Central memory CD8-positive, alpha-beta T cell (primary cell): Measurements from ENCODE around the gene SSBP2.
"Not testable (repeated sequence)": the region's sequence is repeated elsewhere in the genome, so short reads cannot be mapped to it uniquely, and the experiment has no call there.

Experiments used
- ATAC-seq: fragments of 150-1000 bp; cut with Tn5 transposase; replicated peaks from 2 replicates; pipeline ENCODE4 v1.10.0; 2022; ENCODE audit warnings: mild to moderate bottlenecking, moderate FRiP score, moderate number of reproducible peaks; ENCODE audit not compliant: poor library complexity, severe bottlenecking; ENCODE audit errors: extremely low read depth
- DNase-seq, 2 donors: peaks; one replicate each; pipeline ENCODE4 v3.0.0; 2021; ENCODE audit warnings: low spot score in 2 of 2
- H3K27ac Mint-ChIP-seq: one replicate; pipeline ENCODE4 v1.8.0; 2022; ENCODE audit warnings: low read depth, mild to moderate bottlenecking, moderate library complexity, mixed read lengths
- H3K27me3 Mint-ChIP-seq: one replicate; pipeline ENCODE4 v1.8.0; 2022; ENCODE audit warnings: mixed read lengths
- H3K36me3 Mint-ChIP-seq: one replicate; pipeline ENCODE4 v1.8.0; 2022; ENCODE audit warnings: mild to moderate bottlenecking, moderate library complexity, mixed read lengths; ENCODE audit not compliant: insufficient read depth
- H3K4me1 Mint-ChIP-seq: one replicate; pipeline ENCODE4 v1.8.0; 2022; ENCODE audit warnings: mixed read lengths
- H3K4me3 Mint-ChIP-seq: one replicate; pipeline ENCODE4 v1.8.0; 2022; ENCODE audit warnings: mild to moderate bottlenecking, moderate library complexity, mixed read lengths
- H3K9me3 Mint-ChIP-seq: one replicate; pipeline ENCODE4 v1.8.0; 2022; ENCODE audit warnings: mixed read lengths

The SSBP2 gene

DNA sequence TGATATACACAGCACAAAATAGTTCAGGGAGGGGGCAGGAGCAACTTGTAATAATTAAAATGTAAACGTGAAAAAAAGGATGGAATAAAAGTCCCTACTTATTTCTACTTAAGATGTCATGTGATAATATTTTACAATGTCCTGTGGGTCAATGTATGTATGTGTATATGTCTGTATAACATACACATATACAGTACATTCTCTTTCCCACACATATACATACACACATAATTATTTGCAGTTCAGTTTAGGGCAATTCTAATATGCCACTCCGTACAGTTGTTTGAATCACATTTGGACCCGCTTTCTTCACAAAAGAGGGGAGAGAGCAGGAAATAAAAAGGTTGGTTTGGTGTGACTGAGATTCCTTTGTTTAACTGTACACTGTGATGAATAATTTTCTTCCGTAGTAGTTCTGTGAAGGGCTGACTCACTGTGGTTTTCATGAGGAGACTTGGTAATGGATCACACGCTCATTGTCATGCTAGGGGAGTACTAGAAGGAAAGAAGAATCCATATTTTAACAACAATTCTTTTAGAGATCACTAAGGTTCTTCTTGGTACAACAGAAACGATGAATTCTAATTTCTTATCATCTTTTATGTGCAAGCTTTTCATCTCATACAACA, 330.7 kb downstream of the SSBP2 start:
- H3K36me3 Mint-ChIP-seq = no peaks in the 10 kb centered on the region
- no peak overlapping the region for H3K27ac Mint-ChIP-seq
- H3K27me3 Mint-ChIP-seq = no peaks in the 10 kb centered on the region
- DNase-seq (no peak), ATAC-seq (no peak)
- no peak overlapping the region for H3K4me3 Mint-ChIP-seq
- no peaks in the 10 kb centered on the region for H3K9me3 Mint-ChIP-seq
- H3K4me1 Mint-ChIP-seq = no peaks in the 10 kb centered on the region

DNA sequence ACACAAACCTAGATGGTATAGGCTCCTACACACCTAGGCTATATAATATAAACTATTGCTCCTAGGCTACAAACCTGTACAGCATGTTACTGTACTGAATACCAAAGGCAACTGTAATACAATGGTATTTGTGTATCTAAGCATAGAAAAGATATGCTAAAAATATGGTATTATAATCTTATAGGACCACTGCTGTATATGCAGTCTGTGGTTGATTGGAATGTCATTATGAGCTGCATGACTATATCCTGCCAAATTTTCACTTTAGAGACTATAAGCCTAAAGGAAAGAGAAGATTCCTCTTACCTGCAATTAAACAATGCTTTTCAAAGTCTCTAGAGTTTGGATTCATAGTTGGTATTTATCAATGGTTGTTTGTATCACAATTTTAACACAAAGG, 332.3 kb downstream of the SSBP2 start:
- Mint-ChIP-seq H3K4me1 (no peaks in the 10 kb centered on the region), H3K27me3 (no peaks in the 10 kb centered on the region), H3K36me3 (no peaks in the 10 kb centered on the region), H3K4me3 (no peak overlapping the region), H3K27ac (no peak overlapping the region), H3K9me3 (no peaks in the 10 kb centered on the region)
- ATAC-seq (no peak), DNase-seq (no peak)

DNA sequence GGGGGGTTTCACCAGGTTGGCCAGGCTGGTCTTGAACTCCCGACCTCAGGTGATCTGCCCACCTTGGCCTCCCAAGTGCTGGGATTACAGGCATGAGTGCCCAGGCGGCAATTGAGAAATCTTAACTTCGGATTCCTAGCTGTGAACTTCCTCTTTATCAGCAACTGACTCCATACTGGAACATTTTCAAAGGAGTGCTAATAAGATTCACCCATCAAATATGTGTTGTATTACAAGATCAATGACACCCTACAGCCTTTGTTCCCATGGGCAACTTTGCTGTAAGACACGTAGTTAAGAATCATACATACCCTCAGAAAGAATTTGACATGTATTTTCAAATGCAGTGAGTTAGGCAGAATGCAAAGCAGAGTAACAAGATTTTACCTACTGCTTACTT, 333.8 kb downstream of the SSBP2 start:
- Mint-ChIP-seq H3K27me3 (no peaks in the 10 kb centered on the region), H3K36me3 (no peaks in the 10 kb centered on the region), H3K4me1 (no peaks in the 10 kb centered on the region), H3K27ac (no peak overlapping the region), H3K9me3 (no peaks in the 10 kb centered on the region), H3K4me3 (no peak overlapping the region)
- ATAC-seq (no peak), DNase-seq (no peak)

DNA sequence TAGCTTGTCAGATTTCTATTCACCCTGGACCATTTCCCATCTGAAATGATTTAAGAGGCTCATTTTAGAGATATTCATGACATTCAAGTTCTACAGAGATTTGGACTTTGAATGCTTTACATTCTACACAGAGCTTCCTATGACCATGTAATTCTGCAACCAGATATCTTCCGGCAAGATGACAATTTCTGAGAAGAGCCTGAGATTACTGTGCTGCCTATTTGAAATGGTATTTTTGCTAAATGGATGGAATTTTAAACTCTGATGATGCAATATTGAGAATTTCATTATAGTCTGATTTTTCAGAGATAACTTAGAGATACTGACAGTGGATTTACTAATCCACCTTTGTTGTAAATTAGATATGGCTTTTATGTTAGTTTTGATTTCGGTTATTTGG, 341.0 kb downstream of the SSBP2 start:
- DNase-seq = no peak
- no peak for ATAC-seq
- Mint-ChIP-seq H3K27ac (no peak overlapping the region), H3K36me3 (no peaks in the 10 kb centered on the region), H3K4me1 (no peaks in the 10 kb centered on the region), H3K27me3 (no peaks in the 10 kb centered on the region), H3K4me3 (no peak overlapping the region), H3K9me3 (no peaks in the 10 kb centered on the region)

DNA sequence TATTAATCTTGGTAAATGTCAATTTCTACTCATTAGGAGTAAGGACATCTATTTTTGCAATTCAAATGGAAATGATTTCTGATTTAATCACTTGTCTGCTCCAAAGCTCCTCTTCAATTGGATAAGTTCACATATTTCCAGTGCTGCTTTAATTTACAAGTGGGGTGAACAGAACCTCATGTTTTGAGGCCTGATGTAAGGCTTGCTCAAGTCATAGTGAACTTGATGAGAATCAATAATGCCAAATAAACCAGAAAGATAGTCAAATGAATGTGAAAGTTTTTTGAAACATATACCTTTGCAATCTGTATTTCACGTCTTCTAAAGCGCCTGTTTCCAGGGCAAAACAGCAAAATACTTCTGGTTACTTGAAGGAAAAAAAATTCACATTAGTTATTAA, 341.5 kb downstream of the SSBP2 start:
- no peak overlapping the region for H3K27ac Mint-ChIP-seq
- H3K27me3 Mint-ChIP-seq = no peaks in the 10 kb centered on the region
- DNase-seq (no peak), ATAC-seq (no peak)
- no peak overlapping the region for H3K4me3 Mint-ChIP-seq
- H3K9me3 Mint-ChIP-seq = no peaks in the 10 kb centered on the region
- H3K4me1 Mint-ChIP-seq = no peaks in the 10 kb centered on the region
- H3K36me3 Mint-ChIP-seq = no peaks in the 10 kb centered on the region

DNA sequence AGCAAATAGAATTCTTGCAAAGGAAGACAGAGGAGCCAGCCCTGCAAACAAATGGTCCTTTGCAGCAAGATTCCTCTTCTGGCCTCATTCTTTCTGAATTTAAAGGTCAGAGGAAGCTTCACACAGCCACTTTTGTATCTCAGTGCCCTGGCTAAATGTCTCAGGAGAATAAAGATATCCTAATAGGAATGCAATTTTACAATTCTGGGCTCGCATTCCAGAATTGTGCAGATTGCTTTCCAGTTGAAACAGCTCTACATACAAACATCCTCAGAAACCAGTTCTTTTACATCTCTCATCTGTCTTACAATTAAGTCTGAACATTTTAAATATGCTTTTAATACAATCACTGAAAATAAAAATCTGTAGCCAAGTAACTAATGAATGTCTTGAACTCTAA, 342.4 kb downstream of the SSBP2 start:
- H3K27me3 Mint-ChIP-seq = no peaks in the 10 kb centered on the region
- no peak overlapping the region for H3K27ac Mint-ChIP-seq
- DNase-seq = no peak
- H3K4me1 Mint-ChIP-seq = no peaks in the 10 kb centered on the region
- no peak overlapping the region for H3K4me3 Mint-ChIP-seq
- no peaks in the 10 kb centered on the region for H3K36me3 Mint-ChIP-seq
- no peak for ATAC-seq
- H3K9me3 Mint-ChIP-seq = no peaks in the 10 kb centered on the region

DNA sequence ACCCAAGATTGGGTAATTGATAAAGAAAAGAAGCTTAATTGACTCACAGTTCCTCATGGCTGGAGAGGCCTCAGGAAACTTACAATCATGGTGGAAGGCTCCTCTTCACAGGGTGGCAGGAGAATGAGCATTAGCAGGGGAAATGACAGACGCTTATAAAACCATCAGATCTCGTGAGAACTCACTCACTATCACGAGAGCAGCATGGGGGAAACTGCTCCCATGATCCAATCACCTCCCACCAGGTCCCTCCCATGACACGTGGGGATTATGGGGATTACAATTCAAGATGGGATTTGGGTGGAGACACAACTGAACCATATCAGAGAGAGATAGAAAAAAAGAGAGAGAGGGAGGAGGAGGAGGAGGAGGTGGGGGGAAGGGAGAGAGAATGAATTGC, 343.1 kb downstream of the SSBP2 start:
- not testable (repeated sequence) for ATAC-seq, H3K36me3 Mint-ChIP-seq, DNase-seq, H3K4me1 Mint-ChIP-seq, H3K4me3 Mint-ChIP-seq, H3K27ac Mint-ChIP-seq, H3K27me3 Mint-ChIP-seq, H3K9me3 Mint-ChIP-seq

DNA sequence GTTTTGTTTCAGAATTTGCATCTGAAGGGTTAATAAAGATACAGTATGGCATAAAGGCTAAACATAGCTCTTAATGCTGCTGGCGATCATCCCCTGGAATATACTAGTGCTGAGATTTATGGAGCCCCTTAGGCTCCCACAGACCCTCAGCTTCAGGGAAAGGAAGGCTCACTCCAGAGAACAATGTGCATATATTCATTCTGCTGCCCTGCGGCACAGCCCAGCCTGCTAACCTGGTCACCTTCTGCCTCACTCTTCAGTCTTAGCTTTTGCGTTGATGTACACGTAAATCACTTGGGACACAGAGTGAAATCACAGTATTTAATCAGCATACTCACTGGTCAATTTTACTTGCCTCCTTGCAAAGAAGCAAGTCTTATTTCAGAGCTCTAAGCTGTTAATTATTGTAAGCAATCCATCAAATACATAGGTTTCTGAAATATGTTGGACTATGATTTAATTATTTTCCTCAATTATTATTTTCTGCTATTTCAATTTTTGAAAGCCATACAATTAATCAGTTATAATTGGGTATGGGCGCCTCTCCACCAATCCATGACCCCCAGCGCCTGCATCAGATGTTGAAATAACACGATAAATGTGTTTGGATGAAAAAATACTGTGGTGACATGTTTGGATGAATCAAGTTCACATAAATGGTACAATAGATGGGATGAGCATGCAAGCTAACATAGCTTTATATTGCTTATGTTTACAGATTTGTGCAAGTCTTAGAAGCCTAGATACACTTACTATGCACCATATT, 345.6 kb downstream of the SSBP2 start:
- Mint-ChIP-seq H3K27me3 (peaks cover 12% of the 10 kb centered on the region), H3K9me3 (no peaks in the 10 kb centered on the region), H3K4me1 (no peaks in the 10 kb centered on the region), H3K4me3 (no peak overlapping the region), H3K27ac (no peak overlapping the region), H3K36me3 (no peaks in the 10 kb centered on the region)
- no peak for DNase-seq
- ATAC-seq = no peak

DNA sequence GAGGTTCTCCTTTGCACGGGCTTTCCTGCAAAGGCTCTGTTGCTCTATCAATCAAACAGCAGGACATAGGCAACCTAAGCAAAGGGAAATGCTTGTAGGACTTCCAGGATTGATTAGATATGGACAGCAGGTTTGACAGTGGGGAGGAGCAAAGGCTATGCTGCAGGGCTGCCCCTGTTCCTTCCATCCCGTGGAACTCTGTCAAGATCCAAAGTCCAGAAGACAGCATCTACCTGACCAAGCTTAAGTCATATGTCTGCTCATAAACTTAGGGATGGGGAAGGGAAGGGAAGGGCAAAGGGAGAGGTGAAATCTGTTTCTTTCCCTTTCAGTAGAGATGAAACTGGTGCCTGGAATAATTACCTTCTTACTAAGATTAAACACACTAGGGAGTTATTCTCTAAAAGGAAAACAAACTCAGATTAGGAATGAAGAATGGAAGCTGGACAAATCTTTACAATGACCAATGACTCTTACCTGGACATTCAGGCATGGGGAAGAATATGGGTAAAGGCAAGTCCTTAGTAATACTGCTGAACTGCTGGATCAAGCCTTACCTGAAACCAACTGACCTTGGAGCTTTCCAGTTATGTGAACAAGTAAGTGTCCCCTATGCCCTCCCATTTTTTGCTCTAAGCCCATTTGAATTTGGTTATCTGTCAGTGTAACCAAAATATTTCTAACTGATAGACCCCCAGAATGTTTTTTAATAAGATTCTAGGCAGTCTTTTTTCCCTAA, 348.5 kb downstream of the SSBP2 start:
- H3K36me3 Mint-ChIP-seq = no peaks in the 10 kb centered on the region

DNA sequence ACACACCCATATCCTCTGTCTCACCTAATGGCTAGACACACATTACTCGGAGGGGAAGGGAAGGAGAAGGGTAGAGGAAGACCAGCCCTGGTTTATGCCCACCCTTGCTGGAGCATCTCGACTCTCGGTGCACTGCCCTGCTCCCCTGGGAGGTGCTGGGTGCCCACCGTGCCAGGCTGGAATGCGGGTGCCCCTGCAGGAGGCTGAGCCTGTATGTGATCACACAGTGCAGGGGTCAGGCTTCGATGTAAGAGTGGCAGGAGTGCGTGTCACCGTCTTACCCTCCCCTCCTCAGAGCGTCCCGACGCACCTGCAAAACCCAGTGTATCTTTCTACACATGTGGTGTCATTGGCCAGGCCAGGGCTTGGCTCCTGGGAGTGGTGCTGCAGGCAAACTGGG, 349.6 kb downstream of the SSBP2 start:
- Mint-ChIP-seq H3K36me3 (no peaks in the 10 kb centered on the region), H3K4me1 (no peaks in the 10 kb centered on the region), H3K27me3 (peaks cover 45% of the 10 kb centered on the region), H3K9me3 (no peaks in the 10 kb centered on the region), H3K27ac (no peak overlapping the region), H3K4me3 (no peak overlapping the region)
- ATAC-seq (no peak), DNase-seq (no peak)

More for the DNA sequence above, 348.5 kb downstream of the SSBP2 start:
- Mint-ChIP-seq H3K27me3 (peaks cover 39% of the 10 kb centered on the region), H3K9me3 (no peaks in the 10 kb centered on the region), H3K4me1 (no peaks in the 10 kb centered on the region), H3K27ac (no peak overlapping the region), H3K4me3 (no peak overlapping the region)
- DNase-seq = no peak
- ATAC-seq = no peak

DNA sequence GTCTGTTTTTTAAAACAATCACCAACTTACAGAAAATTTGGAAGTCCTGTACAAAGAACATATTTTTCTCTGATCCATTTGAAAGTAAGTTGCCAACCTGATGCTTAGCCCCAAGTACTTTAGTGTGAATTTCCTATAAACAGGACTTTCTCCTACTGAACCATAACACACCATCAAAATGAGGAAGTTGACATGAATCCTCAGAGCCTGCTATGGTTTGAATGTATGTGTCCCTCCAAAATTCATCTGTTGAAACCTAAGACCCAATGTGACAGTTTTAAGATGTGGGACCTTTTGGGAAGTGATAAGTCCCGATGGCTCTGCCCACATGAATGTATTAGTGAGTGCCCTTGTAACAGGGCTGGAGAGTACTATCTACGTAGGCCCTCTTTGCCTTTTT, 350.5 kb downstream of the SSBP2 start:
- H3K4me1 Mint-ChIP-seq = no peaks in the 10 kb centered on the region
- no peaks in the 10 kb centered on the region for H3K9me3 Mint-ChIP-seq
- H3K27me3 Mint-ChIP-seq = peaks cover 54% of the 10 kb centered on the region
- no peaks in the 10 kb centered on the region for H3K36me3 Mint-ChIP-seq
- DNase-seq (no peak), ATAC-seq (no peak)
- no peak overlapping the region for H3K4me3 Mint-ChIP-seq
- no peak overlapping the region for H3K27ac Mint-ChIP-seq

DNA sequence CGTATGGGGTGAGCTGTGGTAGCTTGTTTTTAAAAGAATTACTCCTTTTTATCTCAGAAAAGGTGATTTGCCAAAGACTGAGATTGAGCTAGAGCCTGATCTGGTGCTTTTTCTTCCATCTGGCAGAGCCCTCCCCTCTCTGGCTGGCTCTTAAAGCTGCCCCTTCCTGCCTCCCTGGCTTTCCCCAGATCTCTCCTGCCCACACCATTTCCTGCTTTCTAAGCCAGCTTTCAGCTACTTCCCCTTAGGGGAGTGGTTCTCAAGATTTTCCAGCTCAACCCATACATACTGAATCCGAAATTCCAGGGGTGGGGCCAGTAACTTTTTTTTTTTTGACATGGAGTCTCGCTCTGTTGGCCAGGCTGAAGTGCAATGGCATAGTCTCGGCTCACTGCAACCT, 352.2 kb downstream of the SSBP2 start:
- Mint-ChIP-seq H3K9me3 (no peaks in the 10 kb centered on the region), H3K4me1 (no peaks in the 10 kb centered on the region), H3K27me3 (peaks cover 68% of the 10 kb centered on the region), H3K27ac (no peak overlapping the region), H3K4me3 (no peak overlapping the region), H3K36me3 (no peaks in the 10 kb centered on the region)
- ATAC-seq (no peak), DNase-seq (no peak)

DNA sequence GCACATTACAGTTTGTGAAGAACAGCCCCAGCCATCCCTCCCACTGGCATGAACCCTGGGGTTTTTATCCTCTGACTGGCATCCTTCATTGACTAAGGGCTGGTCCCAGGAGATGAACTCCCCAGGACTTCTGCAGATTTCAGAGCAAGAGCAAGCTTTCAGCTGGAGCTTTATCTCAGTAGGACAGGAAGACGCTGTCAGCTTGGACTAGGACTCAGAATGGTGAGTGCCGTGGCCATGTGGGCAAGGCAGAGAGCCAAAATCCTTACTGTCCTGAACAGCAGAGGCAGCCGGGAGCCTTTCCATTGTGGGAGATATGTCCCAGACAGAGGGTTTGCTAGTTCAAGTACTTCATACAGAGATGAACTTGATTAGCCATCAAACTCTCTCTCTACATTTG, 353.7 kb downstream of the SSBP2 start:
- DNase-seq = no peak
- Mint-ChIP-seq H3K27ac (no peak overlapping the region), H3K9me3 (no peaks in the 10 kb centered on the region), H3K27me3 (peaks cover 84% of the 10 kb centered on the region), H3K36me3 (no peaks in the 10 kb centered on the region), H3K4me3 (no peak overlapping the region), H3K4me1 (no peaks in the 10 kb centered on the region)
- no peak for ATAC-seq
